AG09319 (cell line): ENCODE data around the gene NECTIN2.
"Not testable (repeated sequence)": the region's sequence is repeated elsewhere in the genome, so short reads cannot be mapped to it uniquely, and the experiment has no call there.

Experiments used
- DNase-seq: peaks from one replicate; pipeline ENCODE4 v3.0.0-alpha.2; 2010; ENCODE audit warnings: low read depth; ENCODE audit errors: extremely low read depth
- TF ChIP-seq, protein P1 (sequence below): IDR thresholded peaks from 2 replicates; pipeline ENCODE4 v1.5.1; 2011; ENCODE audit warnings: low read depth, mild to moderate bottlenecking, inconsistent platforms, low read length, moderate library complexity

The NECTIN2 gene

DNA sequence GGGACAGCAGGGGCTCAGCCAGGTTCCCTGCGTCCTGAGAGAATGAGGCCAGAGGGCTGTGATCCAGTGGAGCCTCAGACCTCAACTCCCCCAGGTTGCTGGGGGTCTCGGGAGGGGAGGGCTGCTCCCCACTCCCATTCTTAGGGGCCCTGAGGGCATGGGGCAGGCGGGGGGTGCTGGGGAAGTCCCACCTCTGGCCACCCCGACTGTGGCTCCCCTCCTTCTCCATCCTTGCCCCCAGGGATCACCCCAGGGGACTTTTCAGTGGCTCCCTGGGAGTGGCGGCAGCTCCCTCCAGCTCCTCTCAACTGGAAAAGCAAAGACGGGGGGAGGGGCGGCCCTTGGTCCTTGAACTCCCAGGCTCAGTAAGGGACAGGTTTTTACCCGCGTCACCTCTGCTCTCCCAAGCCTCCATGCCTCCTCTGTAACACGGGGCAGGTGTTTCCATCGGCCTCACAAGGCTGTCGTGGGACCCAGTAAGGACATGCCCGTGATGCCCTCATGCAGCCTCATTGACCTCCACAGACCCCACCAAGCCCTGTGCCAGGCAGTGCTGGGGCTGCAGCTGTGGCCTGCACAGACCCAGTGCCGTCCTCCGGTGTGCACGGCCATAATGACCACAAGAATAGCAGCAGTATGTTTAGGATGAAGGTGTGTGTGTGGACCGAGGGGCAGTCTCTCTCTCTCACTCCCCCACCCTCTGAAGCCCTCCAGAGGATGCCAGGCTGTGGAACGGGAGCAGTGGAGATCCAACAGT lies 33.4 kb downstream of the NECTIN2 start:
- DNase-seq, result no peak
- TF ChIP-seq, protein P1, sequence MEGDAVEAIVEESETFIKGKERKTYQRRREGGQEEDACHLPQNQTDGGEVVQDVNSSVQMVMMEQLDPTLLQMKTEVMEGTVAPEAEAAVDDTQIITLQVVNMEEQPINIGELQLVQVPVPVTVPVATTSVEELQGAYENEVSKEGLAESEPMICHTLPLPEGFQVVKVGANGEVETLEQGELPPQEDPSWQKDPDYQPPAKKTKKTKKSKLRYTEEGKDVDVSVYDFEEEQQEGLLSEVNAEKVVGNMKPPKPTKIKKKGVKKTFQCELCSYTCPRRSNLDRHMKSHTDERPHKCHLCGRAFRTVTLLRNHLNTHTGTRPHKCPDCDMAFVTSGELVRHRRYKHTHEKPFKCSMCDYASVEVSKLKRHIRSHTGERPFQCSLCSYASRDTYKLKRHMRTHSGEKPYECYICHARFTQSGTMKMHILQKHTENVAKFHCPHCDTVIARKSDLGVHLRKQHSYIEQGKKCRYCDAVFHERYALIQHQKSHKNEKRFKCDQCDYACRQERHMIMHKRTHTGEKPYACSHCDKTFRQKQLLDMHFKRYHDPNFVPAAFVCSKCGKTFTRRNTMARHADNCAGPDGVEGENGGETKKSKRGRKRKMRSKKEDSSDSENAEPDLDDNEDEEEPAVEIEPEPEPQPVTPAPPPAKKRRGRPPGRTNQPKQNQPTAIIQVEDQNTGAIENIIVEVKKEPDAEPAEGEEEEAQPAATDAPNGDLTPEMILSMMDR, result no peak

DNA sequence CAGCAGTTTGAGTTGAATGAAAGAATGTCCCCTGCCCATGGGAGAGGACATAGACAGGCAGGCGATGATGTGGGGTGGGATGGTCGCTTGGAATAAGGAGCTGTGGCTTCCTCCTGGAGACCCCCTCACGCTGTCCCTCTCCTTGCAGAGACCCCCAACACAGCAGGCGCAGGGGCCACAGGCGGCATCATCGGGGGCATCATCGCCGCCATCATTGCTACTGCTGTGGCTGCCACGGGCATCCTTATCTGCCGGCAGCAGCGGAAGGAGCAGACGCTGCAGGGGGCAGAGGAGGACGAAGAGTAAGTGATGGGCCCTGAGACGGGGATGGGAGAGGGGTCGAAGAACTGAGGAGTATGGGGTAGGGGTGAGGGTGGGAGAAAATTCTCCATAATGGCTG lies 36.0 kb downstream of the NECTIN2 start:
- DNase-seq, result no peak
- TF ChIP-seq, protein P1, result no peak

DNA sequence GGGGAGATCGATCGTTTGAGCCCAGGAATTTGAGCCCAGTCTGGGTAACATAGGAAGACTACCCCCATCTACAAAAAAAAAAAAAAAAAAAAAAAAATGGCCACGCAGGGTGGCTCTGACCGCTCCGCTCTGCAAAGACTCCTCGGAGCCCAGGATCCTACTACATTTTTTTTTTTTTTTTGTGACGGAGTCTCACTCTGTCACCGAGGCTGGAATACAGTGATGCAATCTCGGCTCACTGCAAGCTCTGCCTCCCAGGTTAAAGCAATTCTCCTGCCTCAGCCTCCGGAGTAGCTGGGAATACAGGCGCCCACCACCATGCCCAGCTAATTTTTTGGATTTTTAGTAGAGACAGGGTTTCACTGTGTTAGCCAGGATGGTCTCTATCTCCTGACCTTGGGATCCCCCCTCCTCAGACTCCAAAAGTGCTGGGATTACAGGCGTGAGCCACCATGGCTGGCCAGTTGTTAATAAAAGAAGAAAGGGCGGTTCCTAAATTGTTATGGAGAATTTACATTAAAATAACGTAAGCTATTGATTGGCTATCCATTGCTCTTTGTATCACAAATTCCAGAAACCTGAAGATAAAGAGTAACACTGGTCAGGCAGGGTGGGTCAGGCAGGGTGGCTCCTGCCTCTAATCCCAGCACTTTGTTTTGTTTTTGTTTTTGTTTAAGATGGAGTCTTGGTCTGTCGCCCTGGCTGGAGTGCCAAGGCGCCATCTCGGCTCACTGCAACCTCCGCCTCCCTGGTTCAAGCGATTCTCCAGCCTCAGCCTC lies 36.7 kb downstream of the NECTIN2 start:
- not testable (repeated sequence) for DNase-seq

DNA sequence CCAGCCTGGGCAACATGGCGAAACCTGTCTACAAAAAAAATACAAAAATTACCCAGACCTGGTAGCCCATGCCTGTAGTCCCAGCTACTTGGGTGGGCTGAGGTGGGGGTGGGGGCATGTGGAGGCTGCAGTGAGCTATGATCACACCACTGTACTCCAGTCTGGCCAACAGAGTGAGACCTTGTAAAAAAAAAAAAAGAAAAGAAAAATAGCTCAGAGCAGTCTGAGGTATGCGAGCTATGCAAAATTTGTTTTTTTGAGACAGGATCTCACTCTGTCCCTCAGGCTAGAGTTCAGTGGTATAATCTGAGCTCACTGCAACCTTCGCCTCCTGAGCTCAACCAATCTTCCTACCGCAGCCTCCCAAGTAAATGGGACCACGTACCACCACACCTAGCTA lies 37.8 kb downstream of the NECTIN2 start:
- TF ChIP-seq, protein P1, result no peak
- DNase-seq, result no peak

DNA sequence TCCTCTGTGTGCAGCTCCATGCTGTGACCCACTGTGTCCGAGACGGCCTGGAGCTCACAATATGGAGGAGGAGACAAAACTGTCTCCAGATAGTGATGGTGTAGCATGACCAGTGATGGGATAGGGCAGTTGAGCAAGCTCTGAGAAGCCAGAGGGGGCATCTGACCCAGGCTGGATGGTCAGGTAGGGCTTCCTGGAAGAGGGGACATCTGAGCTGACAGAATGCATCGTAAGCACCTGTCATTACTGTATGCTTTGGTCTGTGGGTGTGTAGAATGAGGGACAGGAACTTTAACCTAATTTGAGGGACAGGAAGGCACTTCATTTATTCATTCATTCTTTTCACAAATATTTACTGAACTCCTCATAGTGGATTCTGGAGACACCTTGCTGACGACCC lies 38.5 kb downstream of the NECTIN2 start:
- TF ChIP-seq, protein P1, result no peak
- DNase-seq, result no peak

DNA sequence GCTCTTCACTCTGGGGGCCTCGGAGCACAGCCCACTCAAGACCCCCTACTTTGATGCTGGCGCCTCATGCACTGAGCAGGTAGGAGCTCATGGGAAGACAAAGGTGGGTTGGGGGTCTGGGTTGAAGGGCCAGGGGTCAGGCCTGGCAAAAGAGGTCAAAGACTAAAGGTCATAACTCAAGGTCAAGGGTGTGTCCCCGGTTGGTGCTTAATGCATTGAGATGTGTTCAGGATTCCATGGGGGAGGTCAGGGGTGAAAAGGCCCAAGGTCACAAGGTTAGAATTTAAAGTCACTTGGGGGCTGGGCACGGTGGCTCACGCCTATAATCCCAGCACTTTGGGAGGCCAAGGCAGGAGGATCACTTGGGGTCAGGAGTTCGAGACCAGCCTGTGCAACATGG lies 40.0 kb downstream of the NECTIN2 start:
- DNase-seq, result no peak
- TF ChIP-seq, protein P1, result no peak

DNA sequence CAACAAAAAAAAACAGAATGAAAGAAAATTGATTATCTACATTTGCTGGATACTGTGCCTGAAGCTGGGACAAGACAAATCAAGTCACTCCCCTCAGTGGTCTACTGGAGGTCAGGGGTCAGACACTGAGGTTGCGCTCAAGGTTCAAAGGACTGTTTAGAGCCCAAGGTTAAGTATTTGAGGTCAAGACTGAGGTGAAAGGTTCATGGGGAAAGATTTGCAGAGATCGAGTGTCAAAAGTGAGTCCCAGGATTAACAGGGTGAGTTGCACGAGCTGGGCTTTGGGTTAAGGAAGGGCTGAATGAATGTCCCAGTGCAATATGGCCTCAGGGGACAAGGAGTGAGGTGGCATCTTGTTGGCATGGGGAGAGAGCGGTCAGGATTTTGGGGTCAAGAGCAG lies 41.6 kb downstream of the NECTIN2 start:
- no peak for DNase-seq
- TF ChIP-seq, protein P1, result no peak

DNA sequence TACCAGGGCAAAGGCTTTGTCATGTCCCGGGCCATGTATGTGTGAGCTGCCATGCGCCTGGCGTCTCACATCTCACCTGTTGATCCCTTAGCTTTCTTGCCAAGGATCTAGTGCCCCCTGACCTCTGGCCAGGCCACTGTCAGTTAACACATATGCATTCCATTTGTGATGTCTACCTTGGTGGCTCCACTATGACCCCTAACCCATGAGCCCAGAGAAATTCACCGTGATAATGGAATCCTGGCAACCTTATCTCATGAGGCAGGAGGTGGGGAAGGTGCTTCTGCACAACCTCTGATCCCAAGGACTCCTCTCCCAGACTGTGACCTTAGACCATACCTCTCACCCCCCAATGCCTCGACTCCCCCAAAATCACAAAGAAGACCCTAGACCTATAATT lies 42.2 kb downstream of the NECTIN2 start:
- DNase-seq, result not testable (repeated sequence)
